ENCODE results near the gene GLT6D1.

The GLT6D1 gene

GRCh38 chr9:135665795-135666189 is 26.5 kb upstream of the GLT6D1 start:
- no peak overlapping the region for H3K4me3 ChIP-seq (ENCODE audit: low read depth, low read length)
- TF ChIP-seq CTCF (IDR thresholded peaks at IDR 0.05; ENCODE audit: control insufficient read depth, extremely low read depth, insufficient read depth) = no peak
- no peak for DNase-seq (ENCODE audit: low read depth)

GRCh38 chr9:135664801-135665794 is 25.8 kb upstream of the GLT6D1 start:
- no peak overlapping the region for H3K4me3 ChIP-seq (ENCODE audit: low read depth, low read length)
- no peak for DNase-seq (ENCODE audit: low read depth)
- no peak for TF ChIP-seq CTCF (IDR thresholded peaks at IDR 0.05; ENCODE audit: control insufficient read depth, extremely low read depth, insufficient read depth)

GRCh38 chr9:135664266-135664665 is 24.9 kb upstream of the GLT6D1 start:
- H3K4me3 ChIP-seq (ENCODE audit: low read depth, low read length) = no peak overlapping the region
- DNase-seq (ENCODE audit: low read depth) = no peak
- no peak for TF ChIP-seq CTCF (IDR thresholded peaks at IDR 0.05; ENCODE audit: control insufficient read depth, extremely low read depth, insufficient read depth)

GRCh38 chr9:135663857-135664256 is 24.5 kb upstream of the GLT6D1 start:
- H3K4me3 ChIP-seq (ENCODE audit: low read depth, low read length) = no peak overlapping the region
- TF ChIP-seq CTCF (IDR thresholded peaks at IDR 0.05; ENCODE audit: control insufficient read depth, extremely low read depth, insufficient read depth) = no peak
- no peak for DNase-seq (ENCODE audit: low read depth)

- no peak overlapping the region for H3K4me3 ChIP-seq (ENCODE audit: low read depth, low read length)
- no peak for TF ChIP-seq CTCF (IDR thresholded peaks at IDR 0.05; ENCODE audit: control insufficient read depth, extremely low read depth, insufficient read depth)
- no peak for DNase-seq (ENCODE audit: low read depth)
These were observed 24.1 kb upstream of the GLT6D1 start for GRCh38 chr9:135663451-135663770.

GRCh38 chr9:135662758-135663450 is 23.6 kb upstream of the GLT6D1 start, which contains the start of gene LCN9:
TSS of gene LCN9 (plus strand) at chr9:135663309. CDS start at chr9:135663322, 13 bp downstream.
- no peak for TF ChIP-seq CTCF (IDR thresholded peaks at IDR 0.05; ENCODE audit: control insufficient read depth, extremely low read depth, insufficient read depth)
- H3K4me3 ChIP-seq (ENCODE audit: low read depth, low read length) = no peak within 1 kb of the TSS
- DNase-seq (ENCODE audit: low read depth) = no peak
